Activated CD4-positive, alpha-beta T cell treated with anti-CD3 and anti-CD28 coated beads for 36 hours (primary cell): Measurements from ENCODE around the gene SLC6A7. TPM values are rescaled to one million over a fixed set of nuclear protein-coding genes. Genes with fewer than 3 reads are reported as not detected.
A peak's percentile ranks its signal among the peaks of the same experiment; 100 is the strongest.

Experiments
- ATAC-seq: fragments of 200-7000 bp; cut with Tn5 transposase; one replicate; pipeline ENCODE4 v1.10.0; 2021; ENCODE audit warnings: mild to moderate bottlenecking, moderate library complexity
- CTCF ChIA-PET: fragments of 350-600 bp; sonication (Branson Sonifier 250); formaldehyde crosslinking; loops from one replicate; lab custom pipeline; 2021; ENCODE audit warnings: antibody characterized with exemption; lab: Charles Lee
- POLR2A ChIA-PET: fragments of 350-600 bp; sonication (Branson Sonifier 250); formaldehyde crosslinking; loops from one replicate; lab custom pipeline; 2021; ENCODE audit warnings: antibody characterized with exemption, inconsistent platforms; lab: Charles Lee
- DNase-seq: peaks from one replicate; pipeline ENCODE4 v3.0.0-alpha.2; 2020
- H3K27ac Mint-ChIP-seq: one replicate; pipeline ENCODE4 v1.8.0; 2021; ENCODE audit warnings: mixed read lengths
- H3K27me3 Mint-ChIP-seq: one replicate; pipeline ENCODE4 v1.8.0; 2021; ENCODE audit warnings: mixed read lengths
- H3K36me3 Mint-ChIP-seq: one replicate; pipeline ENCODE4 v1.8.0; 2021; ENCODE audit warnings: low read depth, mixed read lengths
- H3K4me1 Mint-ChIP-seq: one replicate; pipeline ENCODE4 v1.8.0; 2021; ENCODE audit warnings: mixed read lengths
- H3K4me3 Mint-ChIP-seq: one replicate; pipeline ENCODE4 v1.8.0; 2021; ENCODE audit warnings: mild to moderate bottlenecking, moderate library complexity, mixed read lengths
- H3K9me3 Mint-ChIP-seq: one replicate; pipeline ENCODE4 v1.8.0; 2021; ENCODE audit warnings: low read depth, mixed read lengths
- intact Hi-C, 2 experiments: fragments of 100-400 bp; cut with DNase I in 1 of 2; cut with micrococcal nuclease in 1 of 2; formaldehyde crosslinking; loops; one replicate each; pipeline versions ENCODE4 v1.14.2 to v1.15.1; 2022 to 2024; cut with DNase I, micrococcal nuclease
- total RNA-seq, 2 experiments: library from RNA; stranded (reverse); gene quantifications; one replicate each; pipeline ENCODE4 v1.2.3, GENCODE V29; 2021

SLC6A7 gene
- total RNA-seq, 2 experiments from 2014 or later, result not detected

DNA sequence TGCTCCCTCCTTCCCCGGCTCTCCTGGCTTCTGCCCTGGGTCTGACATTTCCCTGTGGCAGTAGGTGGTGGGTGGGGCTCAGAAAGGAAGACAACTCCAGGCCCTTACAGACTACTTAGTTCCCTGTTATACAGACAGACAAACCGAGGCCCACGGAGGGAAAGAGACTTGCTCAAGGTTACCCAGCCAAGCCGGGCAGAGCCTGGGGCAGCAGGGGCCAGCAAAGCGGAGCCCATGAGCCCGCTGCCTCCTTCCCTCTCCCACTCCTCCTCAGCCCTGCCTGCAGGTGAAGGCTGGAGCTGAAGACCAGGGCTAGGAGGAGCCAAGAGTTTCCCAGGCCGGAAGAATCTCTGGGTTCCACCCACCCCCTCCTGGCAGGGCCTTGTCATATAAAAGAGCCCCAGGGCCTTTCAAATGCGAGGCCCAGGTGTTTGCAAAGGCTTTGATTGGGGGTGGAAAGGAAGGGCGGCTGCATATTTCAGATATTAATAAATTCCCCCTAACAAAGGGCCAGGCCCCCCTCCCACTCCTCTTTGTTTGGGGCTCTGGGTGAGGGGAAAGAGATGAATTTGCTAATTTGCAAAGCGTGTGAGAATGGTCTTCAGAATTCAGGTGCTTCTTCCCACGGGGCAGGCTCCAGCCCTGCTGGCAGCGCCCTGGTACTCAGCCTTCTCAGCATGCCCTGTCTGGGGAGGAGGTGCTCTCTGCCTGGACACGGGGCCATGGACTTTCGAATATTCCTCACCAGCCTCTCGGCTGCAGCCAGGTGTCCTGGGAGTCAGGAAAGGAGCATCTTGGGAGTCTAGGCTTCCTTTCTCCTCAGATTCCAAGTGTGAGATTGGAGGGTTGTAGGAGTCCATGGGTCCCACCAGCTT lies 21.5 kb downstream of the SLC6A7 start:
- POLR2A ChIA-PET, result no interaction called here
- no peak for ATAC-seq
- no peaks in the 10 kb centered on the region for H3K36me3 Mint-ChIP-seq
- H3K9me3 Mint-ChIP-seq, result no peaks in the 10 kb centered on the region
- no peak overlapping the region for H3K4me3 Mint-ChIP-seq
- peaks cover 8% of the 10 kb centered on the region for H3K4me1 Mint-ChIP-seq
- intact Hi-C loops, result no loop called here
- CTCF ChIA-PET, result no interaction called here
- H3K27ac Mint-ChIP-seq, result no peak overlapping the region
- H3K27me3 Mint-ChIP-seq, result peaks cover 10% of the 10 kb centered on the region
- DNase-seq, result no peak

DNA sequence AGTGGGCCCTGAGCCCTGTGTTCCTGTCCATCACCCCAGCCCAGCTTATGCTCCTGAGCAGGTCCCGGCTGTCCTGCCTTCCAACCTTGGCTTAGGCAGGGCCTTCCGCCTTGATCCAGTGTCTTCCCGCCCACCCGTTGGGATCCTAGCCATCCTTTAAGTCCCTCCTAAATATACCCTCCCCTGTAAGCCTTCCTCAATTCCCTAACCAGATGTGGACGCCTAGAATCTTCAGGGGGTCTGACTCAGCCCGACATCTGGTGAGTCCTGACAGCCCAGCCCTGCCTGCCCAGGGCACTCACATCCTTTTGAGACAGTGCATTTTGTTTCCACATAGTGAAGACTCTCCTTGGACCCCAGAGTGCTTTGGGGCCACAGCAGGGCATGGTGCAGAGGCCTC lies 23.7 kb downstream of the SLC6A7 start:
- ATAC-seq (no peak), DNase-seq (no peak)
- Mint-ChIP-seq H3K9me3 (no peaks in the 10 kb centered on the region), H3K4me1 (peaks cover 8% of the 10 kb centered on the region), H3K27me3 (peaks cover 5% of the 10 kb centered on the region), H3K4me3 (no peak overlapping the region), H3K27ac (no peak overlapping the region), H3K36me3 (no peaks in the 10 kb centered on the region)
- ChIA-PET CTCF (no interaction called here), POLR2A (no interaction called here)
- intact Hi-C loops, result no loop called here

DNA sequence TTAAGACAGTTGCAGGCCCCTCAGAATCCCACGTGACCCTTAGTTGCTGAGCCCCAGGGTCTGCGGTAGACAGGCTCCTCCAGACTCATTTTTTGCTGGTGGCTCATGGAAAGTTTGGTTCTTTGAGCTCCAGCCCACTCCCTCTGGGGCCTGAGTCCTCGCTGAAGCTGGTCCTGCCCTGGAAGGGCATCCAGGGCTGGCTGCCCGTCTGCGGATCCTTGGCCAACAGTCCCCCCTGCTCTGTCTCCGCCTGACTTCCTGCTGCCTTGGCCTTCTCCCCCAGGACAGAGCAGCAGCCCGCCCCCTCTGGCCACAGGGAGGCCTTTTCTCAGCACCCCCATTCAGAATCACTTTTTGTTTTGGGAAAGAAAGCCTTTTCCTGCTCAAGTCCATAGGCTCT lies 24.4 kb downstream of the SLC6A7 start:
- H3K9me3 Mint-ChIP-seq, result no peaks in the 10 kb centered on the region
- no peaks in the 10 kb centered on the region for H3K36me3 Mint-ChIP-seq
- ChIA-PET POLR2A (no interaction called here), CTCF (interaction anchor here (0.6 to 0.8 kb wide), 3 partner anchors 298 to 392 kb away, joined by 3 read pairs; no protein-coding TSS in a partner anchor)
- peaks cover 4% of the 10 kb centered on the region for H3K27me3 Mint-ChIP-seq
- ATAC-seq (no peak), DNase-seq (no peak)
- no peak overlapping the region for H3K27ac Mint-ChIP-seq
- H3K4me3 Mint-ChIP-seq, result no peak overlapping the region
- H3K4me1 Mint-ChIP-seq, result peaks cover 1% of the 10 kb centered on the region
- intact Hi-C loops, result no loop called here

DNA sequence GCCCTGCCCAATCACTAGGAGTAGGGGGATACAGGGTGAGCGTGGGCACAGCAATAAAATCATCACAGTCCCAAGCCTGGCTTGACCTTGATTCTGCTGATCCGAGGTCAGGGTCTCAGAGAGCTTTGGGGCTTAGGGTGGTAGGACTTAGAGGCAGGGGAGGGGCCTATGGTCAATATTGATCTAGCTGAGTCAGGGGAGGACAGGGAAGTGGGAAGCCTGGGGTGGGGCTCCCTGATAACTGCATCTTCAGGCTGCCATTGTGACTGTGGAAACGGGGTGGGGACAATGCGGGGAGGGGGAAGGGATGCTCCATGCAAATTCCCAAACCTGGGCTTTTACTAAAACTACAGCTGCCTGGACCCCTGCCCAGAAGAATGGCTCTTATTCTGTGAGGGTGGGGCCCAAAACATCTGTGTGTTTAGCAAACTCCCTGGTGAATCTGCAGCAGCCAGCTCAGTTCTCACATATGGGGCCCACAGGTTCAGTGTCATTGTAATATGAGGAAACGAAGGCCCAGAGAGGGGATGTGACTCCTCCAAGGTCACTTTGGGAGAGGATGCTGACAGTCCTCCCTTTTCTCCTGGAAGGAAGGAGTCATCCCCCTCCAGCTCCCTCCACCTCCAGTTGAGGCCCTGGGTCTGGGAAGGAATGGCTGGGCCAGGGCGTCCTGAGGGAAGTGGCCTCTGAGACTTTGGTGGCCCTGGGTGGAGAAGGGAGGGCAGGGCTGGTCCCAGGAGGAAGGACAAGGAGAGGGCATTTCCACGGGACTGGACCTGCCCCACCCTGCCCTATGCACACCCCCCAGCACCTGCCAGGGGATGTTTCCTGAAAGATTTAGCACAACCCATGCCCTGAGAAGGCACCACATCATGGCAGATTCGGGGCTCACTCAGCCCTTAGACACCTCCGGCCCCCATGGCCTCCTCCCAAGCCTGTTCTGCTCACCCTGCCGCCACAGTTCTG lies 26.4 kb downstream of the SLC6A7 start:
- POLR2A ChIA-PET, result no interaction called here
- H3K36me3 Mint-ChIP-seq, result no peaks in the 10 kb centered on the region

DNA sequence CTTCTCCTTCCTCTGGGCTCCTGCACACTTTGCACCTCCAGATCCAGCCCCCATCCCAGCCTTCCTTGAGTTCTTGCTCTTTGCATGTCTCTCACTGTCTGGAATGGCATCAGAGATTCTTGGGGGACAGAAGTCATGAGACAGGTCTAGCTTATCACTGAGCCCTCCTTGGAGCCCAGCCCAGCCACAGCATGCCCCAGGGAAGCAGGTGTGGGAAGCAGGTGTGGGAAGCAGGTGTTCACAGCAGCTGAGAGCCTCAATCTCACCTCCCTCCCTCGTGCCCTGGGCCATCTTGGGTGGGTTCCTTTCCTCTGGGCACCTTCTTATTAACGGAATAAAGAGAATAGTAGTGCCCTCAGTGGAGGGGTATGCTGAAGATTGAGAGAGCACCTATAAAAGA lies 27.2 kb downstream of the SLC6A7 start:
- ATAC-seq, result no peak
- Mint-ChIP-seq H3K4me1 (no peaks in the 10 kb centered on the region), H3K9me3 (no peaks in the 10 kb centered on the region), H3K27ac (no peak overlapping the region), H3K36me3 (no peaks in the 10 kb centered on the region), H3K27me3 (peaks cover 3% of the 10 kb centered on the region), H3K4me3 (no peak overlapping the region)
- POLR2A ChIA-PET, result interaction anchor here (0.5 kb wide), 1 partner anchor 211 kb away, joined by 3 read pairs; no protein-coding TSS in a partner anchor
- CTCF ChIA-PET, result interaction anchor here (0.7 to 2.1 kb wide), 5 partner anchors 11 to 378 kb away, joined by 3 to 8 read pairs (median 3); no protein-coding TSS in a partner anchor
- intact Hi-C loops, result loop anchor here (5.0 kb wide), 1 partner anchor 215 kb away; the partner anchor contains the start of genes HMGXB3 (in 2 of the 2) and TIGD6 (in 2 of the 2)
- DNase-seq, result no peak

More for the DNA sequence above, 26.4 kb downstream of the SLC6A7 start:
- H3K27me3 Mint-ChIP-seq, result peaks cover 3% of the 10 kb centered on the region
- CTCF ChIA-PET, result interaction anchor here (0.5 to 0.9 kb wide), 5 partner anchors 11 to 220 kb away, joined by 3 to 4 read pairs (median 3); no protein-coding TSS in a partner anchor
- intact Hi-C loops, result loop anchor here (5.0 kb wide), 1 partner anchor 214 kb away; the partner anchor contains the start of genes HMGXB3 (in 2 of the 2) and TIGD6 (in 2 of the 2)
- H3K27ac Mint-ChIP-seq, result no peak overlapping the region
- no peaks in the 10 kb centered on the region for H3K4me1 Mint-ChIP-seq
- no peak overlapping the region for H3K4me3 Mint-ChIP-seq
- no peaks in the 10 kb centered on the region for H3K9me3 Mint-ChIP-seq
- no peak for DNase-seq
- ATAC-seq, result no peak

DNA sequence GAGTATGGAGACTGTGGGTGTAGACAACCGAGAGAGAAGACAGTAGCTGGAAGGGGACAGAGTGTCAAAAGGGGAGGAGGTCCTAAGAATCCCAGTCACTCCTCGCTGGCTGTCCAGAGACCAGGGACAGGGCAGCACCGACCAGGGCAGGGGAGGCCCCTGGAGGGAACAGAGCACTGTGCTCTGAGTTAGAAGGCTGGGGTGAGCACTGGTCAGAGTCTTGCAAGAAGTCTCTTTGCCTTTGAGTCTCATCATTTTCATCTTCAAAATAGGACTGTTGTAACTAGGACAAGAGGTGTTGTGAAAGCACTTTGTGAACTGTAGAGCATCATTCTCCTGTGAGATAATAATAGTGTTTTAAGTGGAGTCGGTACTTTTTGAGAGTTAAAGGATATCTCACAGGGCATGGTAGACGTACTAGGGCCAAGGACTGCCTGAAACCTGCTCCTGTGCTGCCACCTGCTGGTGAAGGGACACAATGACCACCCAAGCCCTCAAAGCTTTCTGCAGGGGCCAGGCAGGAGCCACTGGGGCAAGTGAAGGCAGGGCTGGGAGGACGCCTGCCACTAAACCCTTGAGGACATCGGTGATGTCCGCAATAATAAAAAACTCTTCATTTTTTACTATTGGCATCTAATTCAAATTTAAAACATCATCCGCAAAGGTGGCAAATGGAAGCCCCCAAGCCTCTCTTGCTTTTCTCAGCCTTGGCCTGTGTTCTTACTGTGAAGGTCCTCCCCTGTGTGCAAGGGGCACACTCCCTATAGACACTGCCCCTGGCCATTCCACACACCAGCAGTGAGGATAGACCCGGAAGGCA lies 28.2 kb downstream of the SLC6A7 start:
- Mint-ChIP-seq H3K36me3 (no peaks in the 10 kb centered on the region), H3K9me3 (no peaks in the 10 kb centered on the region), H3K27me3 (peaks cover 3% of the 10 kb centered on the region), H3K4me1 (no peaks in the 10 kb centered on the region), H3K27ac (no peak overlapping the region), H3K4me3 (no peak overlapping the region)
- intact Hi-C loops, result loop anchor here (1.0 to 5.0 kb wide), 6 partner anchors 57 to 581 kb away; partner anchors contain the start of genes HMGXB3 (in 2 of the 2) and TIGD6 (in 2 of the 2)
- ATAC-seq, result peak; percentile 97
- peak; percentile 89 for DNase-seq
- POLR2A ChIA-PET, result interaction anchor here (0.5 kb wide), 1 partner anchor 212 kb away, joined by 3 read pairs; no protein-coding TSS in a partner anchor
- CTCF ChIA-PET, result interaction anchor here (0.6 to 2.1 kb wide), 11 partner anchors 9 to 526 kb away, joined by 3 to 8 read pairs (median 4); no protein-coding TSS in a partner anchor

DNA sequence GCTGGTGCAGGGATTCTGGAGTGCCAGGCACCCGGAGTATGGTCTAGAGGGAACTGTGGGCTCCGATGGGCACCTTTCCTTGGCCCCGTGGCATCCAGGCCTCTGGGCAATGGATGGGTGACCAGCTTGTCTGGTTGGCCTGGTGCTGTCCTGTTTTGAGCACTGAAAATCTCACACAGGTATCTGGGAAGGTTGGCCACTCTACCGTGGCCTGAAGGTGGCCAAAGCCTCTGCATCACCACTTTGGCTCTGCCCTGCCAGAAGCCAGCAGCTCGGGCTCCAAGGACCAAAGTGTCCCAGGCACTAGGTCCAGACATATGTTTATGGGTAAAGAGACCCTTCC lies 28.8 kb downstream of the SLC6A7 start:
- Mint-ChIP-seq H3K36me3 (no peaks in the 10 kb centered on the region), H3K4me1 (no peaks in the 10 kb centered on the region), H3K27ac (no peak overlapping the region), H3K27me3 (peaks cover 3% of the 10 kb centered on the region), H3K4me3 (no peak overlapping the region), H3K9me3 (no peaks in the 10 kb centered on the region)
- ChIA-PET CTCF (interaction anchor here (0.6 to 2.1 kb wide), 9 partner anchors 10 to 1690 kb away, joined by 3 to 8 read pairs (median 4); no protein-coding TSS in a partner anchor), POLR2A (no interaction called here)
- ATAC-seq (no peak), DNase-seq (no peak)
- intact Hi-C loops, result loop anchor here (1.0 to 5.0 kb wide), 6 partner anchors 57 to 582 kb away; partner anchors contain the start of genes HMGXB3 (in 2 of the 2) and TIGD6 (in 2 of the 2)

DNA sequence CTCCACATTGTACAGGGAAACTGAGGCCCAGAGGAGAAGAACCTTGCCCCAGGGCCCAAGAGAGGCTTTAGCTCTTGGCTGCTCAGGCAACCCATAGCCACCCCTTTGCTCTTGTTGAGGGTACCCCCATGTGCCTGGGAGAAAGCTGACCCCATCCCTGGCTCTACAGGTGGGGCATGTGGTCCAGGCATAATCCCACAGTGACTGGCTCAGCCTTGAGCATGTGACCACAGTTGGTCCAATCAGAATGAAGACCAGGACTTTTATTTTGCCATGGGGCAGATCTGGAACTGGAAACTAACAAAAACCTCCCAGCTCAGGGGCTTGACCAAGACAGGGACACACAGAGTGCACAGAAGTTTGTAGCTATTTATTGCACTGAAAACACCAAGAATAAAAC lies 29.3 kb downstream of the SLC6A7 start:
- H3K27me3 Mint-ChIP-seq, result peaks cover 3% of the 10 kb centered on the region
- H3K36me3 Mint-ChIP-seq, result no peaks in the 10 kb centered on the region
- no peak for ATAC-seq
- H3K4me1 Mint-ChIP-seq, result no peaks in the 10 kb centered on the region
- CTCF ChIA-PET, result interaction anchor here (0.6 to 2.1 kb wide), 6 partner anchors 10 to 1690 kb away, joined by 3 to 8 read pairs (median 6); no protein-coding TSS in a partner anchor
- no peak for DNase-seq
- POLR2A ChIA-PET, result no interaction called here
- intact Hi-C loops, result loop anchor here (2.0 to 5.0 kb wide), 2 partner anchors 217 to 582 kb away; partner anchors contain the start of genes HMGXB3 (in 2 of the 2) and TIGD6 (in 2 of the 2)
- H3K4me3 Mint-ChIP-seq, result no peak overlapping the region
- no peaks in the 10 kb centered on the region for H3K9me3 Mint-ChIP-seq
- H3K27ac Mint-ChIP-seq, result no peak overlapping the region

DNA sequence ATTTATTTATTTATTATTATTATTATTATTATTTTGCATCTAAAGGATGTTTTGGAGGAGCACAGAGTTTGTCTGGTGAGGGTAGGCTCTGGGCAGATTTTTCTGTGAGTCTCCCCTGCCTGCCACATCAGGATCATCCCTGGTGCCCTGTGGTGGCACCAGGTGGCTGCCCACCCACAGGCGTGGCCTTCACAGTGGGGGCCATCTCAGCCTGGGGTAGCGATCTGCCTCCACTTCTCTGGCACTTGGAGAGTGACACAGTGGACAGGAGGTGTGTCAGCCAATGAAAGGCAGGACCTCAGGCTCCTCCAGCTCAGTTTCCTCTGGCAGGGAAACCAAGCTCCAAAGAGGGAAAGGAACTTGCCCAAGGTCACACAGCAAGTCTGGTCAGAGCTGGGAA lies 30.0 kb downstream of the SLC6A7 start:
- Mint-ChIP-seq H3K9me3 (no peaks in the 10 kb centered on the region), H3K27me3 (peaks cover 3% of the 10 kb centered on the region), H3K4me1 (no peaks in the 10 kb centered on the region), H3K36me3 (no peaks in the 10 kb centered on the region), H3K4me3 (no peak overlapping the region), H3K27ac (no peak overlapping the region)
- intact Hi-C loops, result loop anchor here (2.0 to 5.0 kb wide), 2 partner anchors 218 to 583 kb away; partner anchors contain the start of genes HMGXB3 (in 2 of the 2) and TIGD6 (in 2 of the 2)
- CTCF ChIA-PET, result interaction anchor here (0.6 to 1.7 kb wide), 3 partner anchors 11 to 90 kb away, joined by 3 to 4 read pairs (median 3); no protein-coding TSS in a partner anchor
- POLR2A ChIA-PET, result no interaction called here
- DNase-seq (no peak), ATAC-seq (no peak)

DNA sequence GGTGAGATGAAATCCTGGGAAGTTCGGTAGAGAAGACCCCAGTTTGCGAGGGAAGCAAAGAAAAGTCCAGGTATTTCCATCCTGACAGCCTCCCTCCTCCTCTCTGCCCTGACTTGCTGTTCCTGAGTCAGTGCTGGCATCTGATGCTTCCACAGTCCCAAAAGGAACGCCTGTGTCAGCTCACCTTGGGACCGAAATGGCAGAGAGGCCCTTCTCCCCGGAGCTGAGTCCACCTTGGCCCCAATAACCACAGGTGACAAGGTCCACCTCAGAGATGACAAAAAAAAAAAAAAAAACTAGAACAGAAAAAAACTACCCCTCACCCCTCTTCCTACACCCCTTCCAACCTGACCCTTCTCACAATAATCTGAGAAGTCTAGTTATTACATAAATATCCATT lies 31.6 kb downstream of the SLC6A7 start:
- ATAC-seq (no peak), DNase-seq (no peak)
- Mint-ChIP-seq H3K27ac (no peak overlapping the region), H3K4me1 (no peaks in the 10 kb centered on the region), H3K27me3 (peaks cover 3% of the 10 kb centered on the region), H3K4me3 (no peak overlapping the region), H3K9me3 (no peaks in the 10 kb centered on the region), H3K36me3 (no peaks in the 10 kb centered on the region)
- intact Hi-C loops, result no loop called here
- POLR2A ChIA-PET, result no interaction called here
- CTCF ChIA-PET, result no interaction called here
